Activated CD4-positive, CD25-positive, alpha-beta regulatory T cell treated with anti-CD3 and anti-CD28 coated beads, Interleukin-2, amount 50 U/mL, for 24 hours (primary cell): Measurements from ENCODE around the gene LZTFL1.

ENCODE experiments used
- ATAC-seq, 2 donors: fragments of 150-1000 bp; cut with Tn5 transposase; one replicate each; pipeline ENCODE4 v1.10.0; 2021; ENCODE audit warnings: mild to moderate bottlenecking in 1 of 2, moderate library complexity in 1 of 2

LZTFL1 gene

DNA sequence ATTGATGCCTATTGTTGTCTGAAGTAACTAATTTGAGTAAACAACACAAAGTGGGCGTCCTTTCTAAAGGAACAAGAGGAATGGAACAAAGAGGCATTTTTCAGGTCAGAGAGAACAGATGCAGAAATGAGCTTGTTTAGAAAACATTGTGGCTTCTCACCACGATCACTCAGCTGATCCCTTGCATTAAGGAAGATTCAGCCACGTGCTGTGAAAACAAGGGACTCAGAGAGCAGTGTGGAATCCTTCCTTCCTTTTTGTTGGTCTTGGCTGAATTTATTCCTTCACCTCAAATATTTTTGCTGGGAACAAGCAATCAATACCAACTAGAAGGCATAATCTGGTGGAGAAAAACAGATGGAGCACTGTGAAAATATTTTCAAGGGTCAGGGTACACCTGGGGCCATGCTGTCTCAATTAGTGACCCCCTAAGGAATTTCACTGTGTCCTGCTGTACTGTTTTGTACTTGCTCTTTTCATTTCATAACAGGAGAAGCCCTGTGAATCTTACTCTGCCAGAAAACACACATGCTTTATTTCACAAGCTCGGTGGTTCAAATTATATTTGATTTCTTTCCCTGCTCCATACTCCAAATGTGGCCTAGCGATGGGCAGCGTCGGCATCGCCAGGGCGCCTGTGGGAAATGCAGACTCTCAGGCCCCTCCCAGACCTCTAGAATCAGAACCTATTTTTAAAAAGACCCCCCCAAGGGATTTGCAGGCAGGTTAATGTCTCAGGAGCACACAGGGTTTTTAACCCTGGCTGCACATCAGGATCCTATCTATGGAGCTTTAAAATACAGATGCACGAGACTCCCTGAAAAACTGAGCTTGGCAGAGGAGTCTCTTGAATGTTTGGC lies 34.0 kb downstream of the LZTFL1 start:
- no peak for ATAC-seq

DNA sequence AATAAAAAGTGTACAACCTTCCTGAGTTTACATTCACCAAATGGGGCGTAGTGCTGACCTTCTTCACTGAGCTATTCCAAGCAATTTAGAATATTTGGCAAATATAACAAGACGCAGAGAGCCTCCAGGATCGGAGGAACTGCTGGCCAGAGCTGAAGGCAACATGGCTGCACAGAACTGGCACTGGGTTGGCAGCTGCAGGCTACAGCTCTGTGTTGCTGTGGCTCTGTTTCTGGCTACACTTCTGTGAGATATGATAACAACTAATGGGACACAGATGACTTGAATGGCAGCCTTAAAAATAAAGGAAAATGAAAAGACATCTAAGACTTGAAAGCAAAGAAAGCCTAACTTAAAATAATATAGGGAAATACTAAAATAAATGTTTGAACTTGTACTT lies 34.8 kb downstream of the LZTFL1 start:
- ATAC-seq: no peak

DNA sequence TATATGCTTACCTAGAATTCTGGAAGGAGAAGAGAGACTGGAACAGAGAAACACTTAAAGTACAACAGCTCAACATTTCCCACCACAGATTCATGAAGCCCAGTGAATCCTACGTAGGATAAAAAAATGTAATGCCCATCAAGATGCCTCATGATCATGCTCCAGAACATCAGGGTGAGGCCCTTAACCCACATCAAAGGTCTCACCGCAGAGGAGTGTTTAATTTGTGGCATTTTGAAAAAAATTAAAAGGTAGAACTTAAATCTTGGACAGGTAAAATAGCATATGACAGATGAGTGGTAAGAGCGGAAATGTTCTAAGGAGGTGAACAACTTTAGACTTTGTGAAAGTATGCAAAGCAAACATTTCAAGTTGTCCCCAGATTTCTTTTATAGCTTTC lies 35.8 kb downstream of the LZTFL1 start:
- no peak for ATAC-seq

DNA sequence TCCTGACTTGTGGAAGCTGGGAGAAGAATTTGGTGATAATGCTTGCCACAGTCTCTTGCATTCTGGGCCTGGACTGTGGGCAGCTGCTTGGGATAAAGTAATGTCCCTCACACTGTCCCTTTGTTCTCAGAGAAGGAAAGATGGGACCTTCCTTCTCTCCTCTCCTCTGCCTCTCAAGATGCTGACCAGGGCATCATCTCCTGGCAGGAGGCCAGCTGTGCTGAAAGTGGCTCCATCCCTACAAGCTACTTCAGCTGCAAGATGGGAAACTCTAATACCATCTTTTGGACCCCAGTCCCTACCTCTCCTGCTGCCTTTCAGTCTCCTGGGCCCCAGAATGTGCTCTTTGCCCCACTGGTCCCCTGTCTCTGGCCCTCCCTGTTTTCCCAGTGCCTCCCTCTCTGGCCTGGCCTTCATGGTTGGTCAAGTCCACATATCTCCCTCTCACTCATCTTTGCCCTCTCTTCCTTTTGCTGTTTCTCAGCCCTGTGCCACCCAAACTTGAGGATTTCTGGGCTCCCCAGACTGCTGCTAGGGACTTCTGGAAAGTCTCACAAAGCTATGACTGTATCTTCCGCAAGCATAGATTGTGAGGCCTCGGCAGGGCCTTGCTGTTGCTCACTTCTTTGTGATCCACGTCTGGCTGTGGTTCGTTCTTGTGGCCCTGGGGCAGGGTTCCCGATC lies 38.5 kb downstream of the LZTFL1 start:
- no peak for ATAC-seq

DNA sequence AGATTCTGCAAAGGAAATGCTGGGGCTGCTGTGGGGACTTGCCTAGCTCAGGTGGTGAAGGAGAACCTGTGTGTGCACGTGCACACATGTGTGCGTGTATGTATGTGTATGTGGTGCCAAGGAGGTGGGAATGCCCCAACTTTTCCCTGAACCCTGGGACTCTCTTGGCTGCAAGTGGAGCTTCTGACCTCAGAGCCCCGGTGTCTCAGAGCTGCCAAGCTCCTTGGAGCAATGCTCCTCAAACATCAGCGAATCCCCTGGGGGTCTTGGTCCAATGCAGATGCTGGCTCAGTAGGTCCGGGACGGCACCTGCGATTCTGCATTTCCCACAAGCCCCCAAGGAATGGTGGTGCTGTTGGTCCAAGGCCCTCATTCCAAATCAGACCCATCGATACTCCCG lies 39.8 kb downstream of the LZTFL1 start:
- no peak for ATAC-seq

DNA sequence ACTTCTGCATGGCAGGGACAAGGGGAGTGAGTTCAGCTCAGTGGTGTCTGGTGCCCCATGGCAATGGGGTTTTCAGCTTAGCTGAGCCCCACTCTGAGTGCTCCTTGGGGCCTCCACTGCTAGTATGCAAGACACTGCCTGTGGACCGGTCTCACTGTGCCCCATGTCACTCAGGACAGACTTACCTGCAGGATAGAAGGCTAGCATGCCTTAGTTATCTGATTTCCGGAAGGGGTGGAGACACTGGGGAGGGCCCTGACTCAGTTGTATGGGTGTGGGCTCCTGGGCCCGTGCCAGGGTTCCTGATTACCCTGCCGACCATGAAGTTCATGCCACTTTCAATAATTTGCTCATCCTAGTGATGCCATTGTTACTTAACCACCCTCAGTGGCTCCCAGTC lies 41.3 kb downstream of the LZTFL1 start:
- no peak for ATAC-seq

DNA sequence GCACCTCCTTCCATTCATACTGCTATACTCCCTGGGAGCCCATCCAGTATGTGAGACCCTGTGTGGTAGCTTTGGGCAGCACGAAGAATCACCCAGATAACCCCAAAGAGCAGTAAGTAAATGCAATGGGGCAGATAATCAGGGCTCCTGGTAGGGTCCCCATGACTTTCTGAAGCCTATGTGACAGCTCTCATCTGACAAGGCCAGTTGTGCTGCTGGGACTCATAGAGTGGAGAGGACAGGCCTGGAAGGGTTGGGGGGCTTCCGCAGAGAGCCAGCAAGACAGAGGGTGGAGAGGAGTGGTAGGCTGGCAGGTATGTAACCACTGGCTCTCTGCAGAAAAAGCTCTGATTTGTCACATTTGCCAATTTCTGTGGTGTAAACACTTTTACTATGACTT lies 42.3 kb downstream of the LZTFL1 start:
- no peak for ATAC-seq

DNA sequence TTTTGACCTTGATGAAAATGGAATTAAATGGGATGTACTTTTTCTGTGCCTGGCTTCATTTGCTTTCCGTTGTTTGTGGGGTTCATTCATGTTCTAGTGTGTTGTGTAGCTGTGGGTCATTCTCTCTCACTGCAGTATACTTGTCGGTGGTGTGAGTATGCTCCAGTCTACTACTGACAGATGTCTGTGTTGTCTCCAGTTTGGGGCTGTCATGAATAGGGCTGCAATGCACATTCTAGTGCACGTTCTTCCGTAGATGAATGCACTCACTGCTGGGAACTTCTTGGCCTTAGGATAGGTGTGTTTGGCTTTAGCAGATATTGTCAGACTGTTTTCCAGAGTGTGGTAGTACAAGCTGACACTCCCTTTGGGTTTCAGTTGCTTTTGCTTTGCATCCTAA lies 43.9 kb downstream of the LZTFL1 start:
- no peak for ATAC-seq

DNA sequence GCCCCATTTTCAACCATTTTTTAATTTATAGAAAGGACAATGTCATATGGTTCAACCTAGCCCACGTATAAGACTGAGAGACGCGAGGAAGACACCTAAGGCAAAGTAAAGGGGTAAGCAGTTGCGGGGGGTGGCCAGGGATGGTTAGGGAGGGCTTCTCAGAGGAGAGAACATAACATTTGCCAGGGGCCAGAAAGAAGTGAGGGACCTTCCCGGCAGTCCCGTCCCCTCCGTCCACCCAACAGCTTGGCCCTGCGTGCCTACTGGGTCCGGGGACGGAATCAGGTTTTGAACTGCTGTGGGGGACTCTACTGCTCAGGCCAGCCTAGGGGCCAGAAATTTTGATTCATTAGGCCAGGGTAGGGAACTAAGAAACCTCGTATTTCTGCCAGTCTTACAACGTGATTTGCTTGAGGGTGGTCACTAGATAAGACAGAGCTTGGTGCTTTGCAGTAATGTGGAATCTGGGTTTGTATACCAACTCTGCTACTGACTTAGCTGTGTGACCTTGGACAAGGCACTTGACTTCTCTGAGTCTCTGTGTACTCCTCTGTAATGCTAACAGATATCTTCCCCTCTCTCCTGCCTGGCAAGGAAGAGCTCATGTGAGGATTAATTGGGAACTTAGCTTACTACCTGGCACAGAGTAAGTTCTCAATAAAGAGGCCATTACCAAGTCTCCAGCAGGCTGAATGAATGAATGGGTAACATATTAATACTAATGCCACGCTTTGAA lies 44.8 kb downstream of the LZTFL1 start:
- no peak for ATAC-seq

DNA sequence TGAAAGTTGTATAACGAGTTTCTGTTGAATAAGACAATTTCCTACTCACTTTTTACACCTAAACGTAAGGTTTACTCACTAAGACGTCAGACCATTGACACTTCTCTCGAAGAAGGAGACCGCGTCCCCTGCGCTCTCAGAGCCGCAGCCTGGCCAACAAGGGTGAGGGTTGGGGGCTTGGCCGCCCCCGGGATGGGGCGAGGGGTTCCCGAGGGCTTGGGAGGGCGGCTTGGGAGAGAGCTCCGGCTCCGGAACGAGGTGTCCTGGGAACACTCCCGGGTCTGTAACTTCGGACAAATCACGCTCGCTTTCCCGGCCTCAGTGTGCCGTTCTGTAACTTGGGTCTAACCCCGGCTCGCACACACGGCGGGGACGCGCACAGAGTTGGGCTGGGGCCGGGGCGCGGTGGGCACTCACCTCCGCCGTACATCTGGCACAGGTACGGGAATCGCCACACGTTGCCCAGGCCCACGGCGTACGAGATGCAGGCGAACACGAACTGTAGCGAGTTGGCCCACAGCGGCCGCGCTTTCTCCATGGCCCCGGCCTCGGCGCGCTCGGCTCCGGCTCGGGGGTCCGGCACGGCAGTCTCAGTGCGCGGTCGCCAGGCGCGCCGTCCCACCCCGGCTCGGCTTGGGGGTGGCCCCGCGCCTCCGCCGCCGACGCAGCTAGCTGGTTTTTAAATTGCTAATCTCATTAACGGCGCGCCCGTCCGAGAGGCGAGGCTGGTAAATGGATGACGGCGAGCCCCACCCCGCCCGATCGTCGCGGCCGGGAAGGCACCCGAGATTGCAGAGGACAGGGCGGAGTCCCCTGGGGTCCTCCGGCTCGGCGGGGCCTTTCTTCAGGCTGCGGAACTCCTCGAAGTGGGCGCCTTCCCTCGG lies 45.8 kb downstream of the LZTFL1 start, which contains the start of gene SLC6A20:
SLC6A20 (minus strand) TSS at position 655 of the 884 bp plus-strand sequence; CDS start at position 538, 117 bp downstream.
- ATAC-seq: peak; percentile 44 to 58

DNA sequence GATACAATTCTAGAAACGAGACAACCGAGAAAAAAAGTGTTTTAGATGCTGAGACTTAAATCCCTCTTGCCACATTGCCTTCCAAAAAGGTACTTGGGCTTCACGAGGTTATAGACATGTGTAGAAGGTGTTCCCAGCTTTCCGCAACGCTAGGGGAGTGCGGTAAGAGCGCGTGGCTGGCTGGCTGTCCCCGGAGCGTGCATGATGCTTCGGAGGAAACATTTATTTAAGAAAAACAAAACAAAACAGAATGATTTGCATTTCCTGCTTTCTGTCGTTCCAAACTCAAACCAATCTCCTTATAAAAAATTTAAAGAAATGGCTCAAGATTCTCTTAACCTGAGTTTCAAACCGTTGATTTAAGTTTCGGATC lies 46.4 kb downstream of the LZTFL1 start:
- no peak for ATAC-seq

DNA sequence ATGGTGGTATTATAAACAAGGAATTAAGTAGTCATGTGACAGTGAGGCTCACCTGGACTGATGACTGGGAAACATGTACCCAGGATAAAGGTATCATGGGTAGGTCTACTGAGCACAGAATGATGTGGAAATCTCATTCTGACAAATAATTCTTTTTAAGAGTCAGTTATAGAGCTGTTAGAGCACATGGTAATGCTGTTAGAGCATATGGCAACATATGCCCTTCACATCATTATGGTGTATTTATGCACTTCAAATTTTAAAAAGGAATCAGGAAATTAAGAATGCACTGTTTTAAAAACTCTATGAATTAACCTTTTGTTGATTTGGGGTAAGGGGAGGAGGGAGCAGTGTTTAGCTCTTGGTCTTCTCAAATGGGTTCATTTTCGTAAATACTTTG lies 47.3 kb downstream of the LZTFL1 start:
- ATAC-seq: no peak

DNA sequence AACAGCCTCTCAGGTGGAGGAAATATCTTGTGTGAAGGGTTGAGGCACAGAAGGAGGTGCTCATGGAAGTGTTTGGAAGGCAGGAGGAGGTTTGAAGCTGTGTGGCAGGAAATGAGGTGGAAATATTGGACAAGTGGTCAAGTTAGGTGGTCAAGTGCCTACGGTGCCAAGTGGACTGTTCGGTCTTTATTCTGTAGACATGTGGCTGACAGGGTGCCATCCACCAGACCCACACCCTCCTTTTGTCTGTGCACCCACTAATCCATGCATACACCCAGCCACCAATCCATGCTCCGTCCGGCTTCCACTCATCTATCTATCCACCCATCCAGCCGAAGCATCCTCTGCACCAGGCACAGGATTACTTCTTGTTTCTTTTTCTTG lies 47.8 kb downstream of the LZTFL1 start:
- ATAC-seq: no peak

DNA sequence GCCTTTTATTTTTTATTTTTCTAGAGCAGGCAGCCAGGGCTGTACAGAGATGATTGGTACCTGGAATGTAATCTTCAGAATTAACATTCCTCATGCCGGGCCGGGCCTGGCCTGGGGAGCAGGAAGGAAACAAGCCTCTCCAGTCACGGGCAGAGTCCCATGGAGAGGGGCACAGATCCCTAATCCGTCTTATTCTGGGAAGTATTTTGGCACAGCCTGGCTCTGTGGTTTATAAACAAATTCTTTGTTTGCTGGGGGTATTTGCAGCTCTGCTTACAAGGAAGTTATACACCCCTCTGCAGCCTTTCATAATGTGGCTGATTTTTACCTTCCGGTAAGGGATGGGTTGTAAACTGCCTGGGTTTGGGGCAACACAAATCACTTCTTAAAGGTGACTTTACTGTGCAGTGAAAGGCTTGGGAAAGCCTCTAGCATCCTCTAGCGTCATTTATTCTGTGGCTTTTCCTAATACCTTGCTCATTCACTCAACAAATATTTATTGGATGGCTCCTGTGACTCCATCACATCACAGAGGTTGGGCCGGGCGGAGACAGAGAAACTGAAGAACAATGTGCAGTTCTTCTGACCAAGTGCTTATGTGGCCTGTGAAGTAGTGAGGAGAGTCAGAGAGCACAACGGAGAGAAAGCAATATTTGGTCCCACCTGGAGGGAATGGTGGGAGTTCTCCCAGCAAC lies 48.3 kb downstream of the LZTFL1 start:
- no peak for ATAC-seq

DNA sequence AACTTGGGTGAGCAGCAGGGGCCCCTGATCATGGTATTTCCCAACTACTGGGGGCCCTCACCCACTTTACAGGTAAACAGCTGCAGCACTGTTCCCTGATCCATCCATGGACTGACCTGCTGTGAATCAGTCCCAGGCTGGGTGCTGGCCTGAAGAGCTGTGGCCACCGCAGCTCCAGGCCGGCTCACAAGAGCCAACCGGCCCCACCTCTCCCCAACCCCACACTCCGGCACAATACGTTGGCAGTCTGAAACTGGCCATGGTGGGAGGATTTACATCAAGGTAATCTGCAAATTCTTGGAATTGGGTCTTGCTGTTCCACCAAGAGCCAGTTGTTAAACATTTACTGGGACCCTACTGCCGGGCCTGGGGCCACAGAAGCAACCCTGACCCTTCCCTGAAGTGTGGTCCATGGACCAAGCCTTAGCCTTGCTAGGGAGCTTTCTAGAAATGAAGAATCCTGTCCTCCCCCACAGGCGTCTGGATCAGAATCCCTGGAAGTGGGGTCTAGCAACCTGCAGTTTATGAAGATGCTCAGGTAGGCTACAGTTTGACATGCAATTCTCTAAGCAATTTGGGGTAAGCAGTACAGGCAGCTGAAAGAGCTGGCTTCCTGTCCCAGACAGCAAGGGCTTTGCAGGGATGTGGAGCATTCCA lies 49.3 kb downstream of the LZTFL1 start:
- no peak for ATAC-seq

DNA sequence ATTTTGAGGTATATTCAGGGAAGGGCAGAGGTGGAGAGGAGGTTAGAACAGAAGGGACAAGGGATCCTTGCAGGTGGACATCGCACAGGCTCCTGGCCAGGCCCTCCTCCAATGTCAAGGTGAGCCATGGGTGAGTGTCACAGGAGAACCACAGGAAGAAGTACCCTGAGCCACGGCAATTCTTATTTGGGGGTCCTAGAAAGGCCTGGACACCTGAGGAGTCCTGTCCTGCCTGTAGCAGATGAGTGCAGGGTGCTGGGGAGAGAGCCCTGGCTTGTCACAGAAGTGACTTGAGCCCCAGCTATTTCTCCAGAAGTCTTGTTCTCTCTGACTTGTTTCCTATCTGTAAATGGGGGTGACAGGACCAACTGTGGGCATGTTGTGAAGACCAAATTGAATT lies 49.9 kb downstream of the LZTFL1 start:
- no peak for ATAC-seq

DNA sequence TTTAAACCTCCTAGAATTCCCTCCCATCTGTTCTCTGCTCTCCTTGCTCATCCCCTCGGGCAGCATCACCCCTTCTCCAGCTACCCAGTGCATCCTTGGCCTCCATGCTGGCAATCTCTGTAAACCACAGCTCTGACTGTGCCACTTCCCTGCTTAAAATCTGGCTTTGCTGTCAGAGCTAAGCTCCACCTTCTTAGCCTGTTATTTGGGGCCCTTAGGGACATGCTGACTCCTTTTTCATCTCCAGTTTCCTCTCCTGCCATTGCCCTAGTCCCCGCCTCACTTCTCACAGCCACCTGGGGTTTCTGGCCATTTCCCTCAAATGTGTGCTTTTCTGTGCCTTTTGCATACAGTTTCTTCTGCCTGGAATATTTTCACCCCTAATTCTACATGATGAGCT lies 51.3 kb downstream of the LZTFL1 start:
- no peak for ATAC-seq

DNA sequence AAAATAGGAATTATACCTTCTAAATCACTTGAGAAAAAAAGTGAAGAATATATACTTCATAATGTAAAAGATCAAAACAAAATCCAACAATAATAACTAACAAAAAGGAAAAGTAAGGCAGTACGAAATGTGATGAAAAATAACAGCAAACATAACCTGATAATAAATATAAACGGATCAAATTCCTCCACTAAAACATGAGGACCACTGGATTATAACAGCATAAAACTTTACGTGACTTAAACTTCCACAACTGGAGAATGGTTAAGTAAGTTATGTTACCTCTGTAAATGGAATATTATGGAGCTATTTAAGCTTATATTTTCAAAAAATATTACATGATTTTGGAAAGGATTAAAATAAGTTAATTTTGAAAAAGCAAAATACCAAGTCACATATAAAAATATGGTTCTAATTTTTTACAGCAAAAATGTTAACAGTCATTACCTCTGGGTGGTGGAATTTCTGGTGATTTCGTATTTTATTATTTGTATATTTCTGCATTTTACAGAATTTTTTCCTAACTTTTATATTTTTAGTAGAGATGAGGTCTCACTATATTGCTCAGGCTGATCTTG lies 52.6 kb downstream of the LZTFL1 start:
- no peak for ATAC-seq

DNA sequence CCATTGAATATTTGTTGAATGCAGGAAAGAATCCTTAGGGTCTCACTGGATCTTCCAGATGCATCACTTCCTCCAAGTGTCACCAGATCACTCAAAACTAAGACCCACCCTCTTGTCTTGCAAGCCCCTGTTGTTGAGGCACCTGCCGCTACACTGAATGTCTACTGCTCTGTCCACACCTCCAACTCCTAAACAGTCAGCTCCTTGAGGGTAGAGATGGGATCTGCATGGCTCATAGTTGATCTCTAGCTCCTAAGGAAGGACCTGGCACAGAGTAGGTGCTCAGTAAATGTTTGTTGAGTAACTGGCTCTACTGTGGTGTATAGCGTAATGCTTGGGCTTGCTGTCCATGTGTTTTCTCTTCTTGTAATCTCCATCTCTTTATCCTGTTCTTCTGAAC lies 54.4 kb downstream of the LZTFL1 start:
- ATAC-seq: no peak

DNA sequence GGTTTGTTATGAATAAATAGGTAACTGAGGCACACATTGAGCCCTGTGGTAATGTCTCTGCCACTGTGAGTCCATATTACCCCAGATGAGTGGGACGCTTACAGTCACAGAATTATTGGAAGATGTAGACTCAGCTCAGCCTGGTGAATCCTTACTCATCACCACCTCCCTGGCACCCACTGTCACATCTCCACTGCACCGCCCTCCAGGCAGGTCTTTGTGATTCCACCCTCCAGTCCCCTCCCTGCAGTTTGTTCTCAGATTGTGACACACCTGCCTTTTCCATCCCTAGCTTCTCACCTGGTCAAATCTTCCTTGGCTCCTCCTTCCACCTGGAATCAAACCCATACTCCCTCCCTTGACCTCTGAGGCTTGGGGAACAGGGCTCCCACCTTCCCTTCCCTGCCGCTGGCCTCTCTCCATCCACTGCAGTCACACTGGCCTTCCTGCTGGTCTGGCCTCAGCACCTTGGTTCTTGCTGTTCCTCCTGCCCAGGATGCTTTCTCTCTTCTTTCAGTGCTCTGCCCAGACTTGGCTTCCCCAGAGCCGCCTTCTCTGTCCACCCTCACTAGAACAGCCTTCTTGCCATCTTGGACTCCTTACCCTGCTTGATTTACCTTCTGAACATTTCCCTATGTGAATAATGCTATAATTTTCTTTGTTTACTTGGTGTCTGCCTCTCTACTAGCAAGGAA lies 55.0 kb downstream of the LZTFL1 start:
- no peak for ATAC-seq
